Thoracic aorta (tissue), 2 donors: ENCODE results near the gene ATP6V0C. TPM values are rescaled to one million over a fixed set of nuclear protein-coding genes. Genes with fewer than 3 reads are reported as not detected.

Experiments
- ATAC-seq: fragments of 150-250 bp; one replicate; pipeline ENCODE4 v1.8.0; 2017; ENCODE audit warnings: low read depth; ENCODE audit not compliant: insufficient number of reproducible peaks, low FRiP score
- DNase-seq: peaks from one replicate; pipeline ENCODE4 v3.0.0-alpha.2; 2020; ENCODE audit warnings: low spot score
- H3K27ac ChIP-seq, 2 donors: fragments of 200-600 bp; sonication (generic); 1 replicate in 1 of 2; 2 replicates in 1 of 2; pipeline ENCODE4 v1.5.1; 2016; ENCODE audit warnings: mild to moderate bottlenecking in 2 of 2, moderate library complexity in 2 of 2
- H3K27me3 ChIP-seq: fragments of 200-600 bp; sonication (generic); replicated peaks from 2 replicates; pipeline ENCODE4 v1.6.0; 2016; ENCODE audit warnings: mild to moderate bottlenecking; ENCODE audit not compliant: insufficient read depth
- H3K36me3 ChIP-seq: fragments of 200-600 bp; sonication (generic); one replicate; pipeline ENCODE4 v1.5.1; 2016
- H3K4me1 ChIP-seq, 2 donors: fragments of 200-600 bp; sonication (generic); 1 replicate in 1 of 2; 2 replicates in 1 of 2; pipeline versions ENCODE4 v1.5.1 to v1.6.0; 2016; ENCODE audit warnings: low read depth in 2 of 2, mild to moderate bottlenecking in 1 of 2; ENCODE audit not compliant: control insufficient read depth in 1 of 2
- H3K4me3 ChIP-seq: fragments of 200-600 bp; sonication (generic); 2 replicates; pipeline ENCODE4 v1.5.1; 2016; ENCODE audit warnings: mild to moderate bottlenecking
- H3K9me3 ChIP-seq: fragments of 200-600 bp; sonication (generic); 2 replicates; pipeline ENCODE4 v1.5.1; 2016
- total RNA-seq, 2 donors: library from RNA; depleted of rRNA; stranded (reverse); fragments of >200 nt; gene quantifications; one replicate each; pipeline versions ENCODE4 v1.1.0 to v1.2.3, GENCODE V29; 2016
- TF ChIP-seq, protein P1 (sequence below): fragments of 200-600 bp; sonication (generic); IDR thresholded peaks from one replicate; pipeline ENCODE4 v1.5.1; 2019; ENCODE audit warnings: antibody characterized with exemption

The ATP6V0C gene
- total RNA-seq, 2 donors from 2014 or later = 42.5 to 51.3 TPM

DNA sequence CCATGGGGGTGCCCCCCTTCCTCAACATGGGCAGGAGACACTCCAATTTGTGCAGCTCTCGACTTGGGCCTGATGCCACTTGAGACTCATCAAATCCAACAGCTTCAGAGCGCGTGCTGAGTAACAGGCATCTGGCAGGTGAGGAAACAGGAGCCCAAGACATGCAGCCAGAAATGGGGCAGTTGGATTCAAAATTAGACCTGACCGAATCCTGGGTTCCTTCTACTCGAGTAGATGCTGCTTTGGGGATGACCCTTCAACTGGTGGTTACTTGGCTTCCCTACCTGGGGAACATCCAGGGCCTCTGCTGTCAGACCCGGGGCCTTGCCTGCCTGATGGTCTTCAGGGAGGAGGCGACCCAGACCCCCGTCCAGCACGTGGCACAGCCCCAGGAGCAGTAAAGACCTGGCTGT is 43.1 kb upstream of the ATP6V0C start:
- no peaks in the 10 kb centered on the region for H3K9me3 ChIP-seq
- ATAC-seq (no peak), DNase-seq (no peak)
- H3K27me3 ChIP-seq = no peaks in the 10 kb centered on the region
- no peaks in the 10 kb centered on the region for H3K36me3 ChIP-seq
- no peak overlapping the region for H3K27ac ChIP-seq
- no peak overlapping the region for H3K4me3 ChIP-seq
- peaks cover 29 to 44% of the 10 kb centered on the region in 2 donors for H3K4me1 ChIP-seq
- TF ChIP-seq, protein P1, sequence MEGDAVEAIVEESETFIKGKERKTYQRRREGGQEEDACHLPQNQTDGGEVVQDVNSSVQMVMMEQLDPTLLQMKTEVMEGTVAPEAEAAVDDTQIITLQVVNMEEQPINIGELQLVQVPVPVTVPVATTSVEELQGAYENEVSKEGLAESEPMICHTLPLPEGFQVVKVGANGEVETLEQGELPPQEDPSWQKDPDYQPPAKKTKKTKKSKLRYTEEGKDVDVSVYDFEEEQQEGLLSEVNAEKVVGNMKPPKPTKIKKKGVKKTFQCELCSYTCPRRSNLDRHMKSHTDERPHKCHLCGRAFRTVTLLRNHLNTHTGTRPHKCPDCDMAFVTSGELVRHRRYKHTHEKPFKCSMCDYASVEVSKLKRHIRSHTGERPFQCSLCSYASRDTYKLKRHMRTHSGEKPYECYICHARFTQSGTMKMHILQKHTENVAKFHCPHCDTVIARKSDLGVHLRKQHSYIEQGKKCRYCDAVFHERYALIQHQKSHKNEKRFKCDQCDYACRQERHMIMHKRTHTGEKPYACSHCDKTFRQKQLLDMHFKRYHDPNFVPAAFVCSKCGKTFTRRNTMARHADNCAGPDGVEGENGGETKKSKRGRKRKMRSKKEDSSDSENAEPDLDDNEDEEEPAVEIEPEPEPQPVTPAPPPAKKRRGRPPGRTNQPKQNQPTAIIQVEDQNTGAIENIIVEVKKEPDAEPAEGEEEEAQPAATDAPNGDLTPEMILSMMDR = no peak

GRCh38 chr16:2471016-2471652 is 42.6 kb upstream of the ATP6V0C start, which contains the start of gene NTN3:
NTN3 (plus strand) TSS chr16:2471297; CDS start chr16:2471702, 405 bp downstream.
- H3K9me3 ChIP-seq = no peaks in the 10 kb centered on the region
- H3K27me3 ChIP-seq = no peaks in the 10 kb centered on the region

DNA sequence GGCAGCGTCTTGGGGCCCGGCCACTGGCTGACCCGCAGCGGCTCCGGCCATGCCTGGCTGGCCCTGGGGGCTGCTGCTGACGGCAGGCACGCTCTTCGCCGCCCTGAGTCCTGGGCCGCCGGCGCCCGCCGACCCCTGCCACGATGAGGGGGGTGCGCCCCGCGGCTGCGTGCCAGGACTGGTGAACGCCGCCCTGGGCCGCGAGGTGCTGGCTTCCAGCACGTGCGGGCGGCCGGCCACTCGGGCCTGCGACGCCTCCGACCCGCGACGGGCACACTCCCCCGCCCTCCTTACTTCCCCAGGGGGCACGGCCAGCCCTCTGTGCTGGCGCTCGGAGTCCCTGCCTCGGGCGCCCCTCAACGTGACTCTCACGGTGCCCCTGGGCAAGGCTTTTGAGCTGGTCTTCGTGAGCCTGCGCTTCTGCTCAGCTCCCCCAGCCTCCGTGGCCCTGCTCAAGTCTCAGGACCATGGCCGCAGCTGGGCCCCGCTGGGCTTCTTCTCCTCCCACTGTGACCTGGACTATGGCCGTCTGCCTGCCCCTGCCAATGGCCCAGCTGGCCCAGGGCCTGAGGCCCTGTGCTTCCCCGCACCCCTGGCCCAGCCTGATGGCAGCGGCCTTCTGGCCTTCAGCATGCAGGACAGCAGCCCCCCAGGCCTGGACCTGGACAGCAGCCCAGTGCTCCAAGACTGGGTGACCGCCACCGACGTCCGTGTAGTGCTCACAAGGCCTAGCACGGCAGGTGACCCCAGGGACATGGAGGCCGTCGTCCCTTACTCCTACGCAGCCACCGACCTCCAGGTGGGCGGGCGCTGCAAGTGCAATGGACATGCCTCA is 41.9 kb upstream of the ATP6V0C start:
- H3K4me3 ChIP-seq = peak overlapping the region; percentile 47

More at GRCh38 chr16:2471016-2471652, 42.6 kb upstream of the ATP6V0C start, which contains the start of gene NTN3:
- H3K36me3 ChIP-seq = no peaks in the 10 kb centered on the region
- DNase-seq (no peak), ATAC-seq (no peak)
- H3K4me1 ChIP-seq = peaks cover 34 to 50% of the 10 kb centered on the region in 2 donors
- TF ChIP-seq, protein P1 = no peak
- peak within 1 kb of the TSS; percentile 47 for H3K4me3 ChIP-seq
- H3K27ac ChIP-seq = no peak within 1 kb of the TSS

DNA sequence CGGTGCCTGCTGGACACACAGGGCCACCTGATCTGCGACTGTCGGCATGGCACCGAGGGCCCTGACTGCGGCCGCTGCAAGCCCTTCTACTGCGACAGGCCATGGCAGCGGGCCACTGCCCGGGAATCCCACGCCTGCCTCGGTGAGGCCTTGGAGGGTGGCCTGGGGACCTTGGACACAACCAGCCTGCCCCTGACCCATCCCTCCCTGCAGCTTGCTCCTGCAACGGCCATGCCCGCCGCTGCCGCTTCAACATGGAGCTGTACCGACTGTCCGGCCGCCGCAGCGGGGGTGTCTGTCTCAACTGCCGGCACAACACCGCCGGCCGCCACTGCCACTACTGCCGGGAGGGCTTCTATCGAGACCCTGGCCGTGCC is 41.3 kb upstream of the ATP6V0C start:
- Histone ChIP-seq H3K36me3 (no peaks in the 10 kb centered on the region), H3K27ac (no peak overlapping the region), H3K9me3 (no peaks in the 10 kb centered on the region), H3K4me1 (peaks cover 34 to 50% of the 10 kb centered on the region in 2 donors), H3K4me3 (no peak overlapping the region), H3K27me3 (no peaks in the 10 kb centered on the region)
- no peak for DNase-seq
- no peak for ATAC-seq
- TF ChIP-seq, protein P1 = no peak

More for the DNA sequence above, 41.9 kb upstream of the ATP6V0C start:
- DNase-seq (no peak), ATAC-seq (no peak)
- Histone ChIP-seq H3K4me1 (peaks cover 34 to 50% of the 10 kb centered on the region in 2 donors), H3K27me3 (no peaks in the 10 kb centered on the region), H3K9me3 (no peaks in the 10 kb centered on the region), H3K36me3 (no peaks in the 10 kb centered on the region), H3K27ac (no peak overlapping the region)
- TF ChIP-seq, protein P1 = no peak

DNA sequence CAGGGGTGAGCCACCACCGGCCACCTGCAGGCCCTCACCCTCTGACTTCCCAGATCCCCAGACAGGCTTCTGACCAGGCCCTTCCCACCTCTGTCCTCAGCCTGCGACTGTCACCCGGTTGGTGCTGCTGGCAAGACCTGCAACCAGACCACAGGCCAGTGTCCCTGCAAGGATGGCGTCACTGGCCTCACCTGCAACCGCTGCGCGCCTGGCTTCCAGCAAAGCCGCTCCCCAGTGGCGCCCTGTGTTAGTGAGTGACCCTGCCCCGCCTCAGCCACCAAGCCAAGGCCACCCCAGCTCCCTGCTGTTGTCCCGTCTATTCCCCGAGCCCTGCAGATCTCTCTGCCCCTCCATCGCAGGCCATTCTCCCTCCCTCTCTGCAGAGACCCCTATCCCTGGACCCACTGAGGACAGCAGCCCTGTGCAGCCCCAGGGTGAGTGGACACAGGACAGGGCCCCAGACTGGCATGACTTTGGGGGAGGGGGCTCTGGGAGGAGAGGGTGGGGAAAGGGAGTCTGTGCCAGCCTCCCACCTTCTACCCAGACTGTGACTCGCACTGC is 40.8 kb upstream of the ATP6V0C start:
- H3K4me1 ChIP-seq = peaks cover 32 to 47% of the 10 kb centered on the region in 2 donors
- H3K4me3 ChIP-seq = no peak overlapping the region
- no peaks in the 10 kb centered on the region for H3K9me3 ChIP-seq
- no peaks in the 10 kb centered on the region for H3K36me3 ChIP-seq
- DNase-seq (no peak), ATAC-seq (no peak)
- H3K27me3 ChIP-seq = no peaks in the 10 kb centered on the region
- no peak overlapping the region for H3K27ac ChIP-seq
- TF ChIP-seq, protein P1 = no peak
